Loucy (cell line): Measurements from ENCODE around the gene TMBIM6.

Source experiments
- H2AFZ ChIP-seq: fragments of 200-600 bp; sonication (generic); 2 replicates; pipeline ENCODE4 v1.6.0; 2016; ENCODE audit warnings: antibody characterized with exemption, mild to moderate bottlenecking, low read length, moderate library complexity
- H3F3A ChIP-seq: fragments of 200-600 bp; 2 replicates; pipeline ENCODE4 v1.6.0; 2016; ENCODE audit warnings: antibody characterized with exemption, low read depth, mild to moderate bottlenecking
- H3K27me3 ChIP-seq: fragments of 200-600 bp; sonication (generic); 2 replicates; pipeline ENCODE4 v1.6.1; 2014; ENCODE audit warnings: low read length, mild to moderate bottlenecking; ENCODE audit not compliant: insufficient read depth, poor library complexity, severe bottlenecking
- H3K36me3 ChIP-seq: fragments of 200-600 bp; sonication (generic); 2 replicates; pipeline ENCODE4 v1.6.1; 2016; ENCODE audit warnings: low read length; ENCODE audit not compliant: insufficient read depth
- H3K4me1 ChIP-seq: fragments of 200-600 bp; sonication (generic); 2 replicates; pipeline ENCODE4 v1.5.1; 2014; ENCODE audit warnings: low read length, mild to moderate bottlenecking; ENCODE audit not compliant: insufficient read depth, poor library complexity, severe bottlenecking
- H3K4me2 ChIP-seq: fragments of 200-600 bp; sonication (generic); 2 replicates; pipeline ENCODE4 v1.6.0; 2014; ENCODE audit warnings: antibody characterized with exemption, low read length, low read depth, mild to moderate bottlenecking; ENCODE audit not compliant: poor library complexity, severe bottlenecking
- H3K4me3 ChIP-seq: fragments of 200-600 bp; sonication (generic); 2 replicates; pipeline ENCODE4 v1.5.1; 2014; ENCODE audit warnings: low read length, mild to moderate bottlenecking, mixed read lengths; ENCODE audit not compliant: poor library complexity, severe bottlenecking
- H3K79me2 ChIP-seq: fragments of 200-600 bp; sonication (generic); 2 replicates; pipeline ENCODE4 v1.6.1; 2014; ENCODE audit warnings: low read length; ENCODE audit not compliant: insufficient read depth
- H3K9ac ChIP-seq: fragments of 200-600 bp; sonication (generic); 2 replicates; pipeline ENCODE4 v1.6.0; 2014; ENCODE audit warnings: mild to moderate bottlenecking, low read depth, low read length, moderate library complexity; ENCODE audit not compliant: poor library complexity, severe bottlenecking
- H3K9me2 ChIP-seq: fragments of 200-600 bp; sonication (generic); replicated peaks from 2 replicates; pipeline ENCODE4 v1.6.1; 2016; ENCODE audit warnings: low read depth, low read length, mixed read lengths
- H3K9me3 ChIP-seq: fragments of 200-600 bp; sonication (generic); 2 replicates; pipeline ENCODE4 v1.6.1; 2014; ENCODE audit warnings: mild to moderate bottlenecking, antibody characterized with exemption, low read length, low read depth; ENCODE audit not compliant: insufficient read depth
- H4K20me1 ChIP-seq: fragments of 200-600 bp; sonication (generic); 2 replicates; pipeline ENCODE4 v1.6.0; 2014; ENCODE audit warnings: antibody characterized with exemption, low read length, mild to moderate bottlenecking; ENCODE audit not compliant: insufficient read depth, poor library complexity, severe bottlenecking
- EZH2phosphoT487 ChIP-seq: fragments of 200-600 bp; IDR thresholded peaks from 2 replicates; pipeline ENCODE4 v1.6.1; 2018; ENCODE audit warnings: antibody characterized with exemption, mild to moderate bottlenecking, moderate library complexity, borderline replicate concordance
- TF ChIP-seq, protein P1 (sequence below): fragments of 200-600 bp; sonication (generic); conservative IDR thresholded peaks from 2 replicates; pipeline ENCODE4 v1.5.1; 2014; ENCODE audit warnings: mild to moderate bottlenecking, antibody characterized with exemption, low read length

The TMBIM6 gene

DNA sequence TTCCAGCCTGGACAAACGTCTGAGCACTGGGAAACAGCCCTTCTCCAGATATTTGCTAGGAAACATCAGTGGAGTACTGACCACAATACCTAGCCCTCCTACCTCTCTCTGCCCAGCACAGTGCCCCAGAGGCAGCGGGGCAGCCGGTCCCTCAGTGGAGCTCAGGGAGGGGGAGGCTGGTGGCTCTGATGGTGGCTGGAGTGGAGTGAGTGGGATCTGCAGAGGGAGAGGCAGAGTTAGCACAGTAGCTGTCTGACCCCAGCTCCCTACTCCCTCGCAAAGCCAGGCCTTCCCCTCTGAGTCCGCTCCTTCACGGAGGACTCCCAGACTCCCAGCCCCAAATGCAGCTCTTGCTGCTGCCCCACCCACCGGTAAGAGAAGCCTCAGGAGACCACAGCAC is 56.9 kb downstream of the TMBIM6 start:
- H3K9me2 ChIP-seq: no peaks in the 10 kb centered on the region
- no peak for TF ChIP-seq EZH2phosphoT487
- TF ChIP-seq, protein P1, sequence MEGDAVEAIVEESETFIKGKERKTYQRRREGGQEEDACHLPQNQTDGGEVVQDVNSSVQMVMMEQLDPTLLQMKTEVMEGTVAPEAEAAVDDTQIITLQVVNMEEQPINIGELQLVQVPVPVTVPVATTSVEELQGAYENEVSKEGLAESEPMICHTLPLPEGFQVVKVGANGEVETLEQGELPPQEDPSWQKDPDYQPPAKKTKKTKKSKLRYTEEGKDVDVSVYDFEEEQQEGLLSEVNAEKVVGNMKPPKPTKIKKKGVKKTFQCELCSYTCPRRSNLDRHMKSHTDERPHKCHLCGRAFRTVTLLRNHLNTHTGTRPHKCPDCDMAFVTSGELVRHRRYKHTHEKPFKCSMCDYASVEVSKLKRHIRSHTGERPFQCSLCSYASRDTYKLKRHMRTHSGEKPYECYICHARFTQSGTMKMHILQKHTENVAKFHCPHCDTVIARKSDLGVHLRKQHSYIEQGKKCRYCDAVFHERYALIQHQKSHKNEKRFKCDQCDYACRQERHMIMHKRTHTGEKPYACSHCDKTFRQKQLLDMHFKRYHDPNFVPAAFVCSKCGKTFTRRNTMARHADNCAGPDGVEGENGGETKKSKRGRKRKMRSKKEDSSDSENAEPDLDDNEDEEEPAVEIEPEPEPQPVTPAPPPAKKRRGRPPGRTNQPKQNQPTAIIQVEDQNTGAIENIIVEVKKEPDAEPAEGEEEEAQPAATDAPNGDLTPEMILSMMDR: no peak
- no peak overlapping the region for H2AFZ ChIP-seq
- H3K9ac ChIP-seq: no peak overlapping the region
- H3K4me2 ChIP-seq: no peak overlapping the region
- no peak overlapping the region for H3K4me3 ChIP-seq
- no peaks in the 10 kb centered on the region for H3K4me1 ChIP-seq
- peaks cover 50% of the 10 kb centered on the region; the same call in 1 of the 2 replicates for H3K36me3 ChIP-seq
- H3K27me3 ChIP-seq: no peaks in the 10 kb centered on the region
- no peaks in the 10 kb centered on the region for H3K79me2 ChIP-seq
- H3K9me3 ChIP-seq: no peaks in the 10 kb centered on the region
- H3F3A ChIP-seq: no peaks in the 10 kb centered on the region
- no peaks in the 10 kb centered on the region for H4K20me1 ChIP-seq

DNA sequence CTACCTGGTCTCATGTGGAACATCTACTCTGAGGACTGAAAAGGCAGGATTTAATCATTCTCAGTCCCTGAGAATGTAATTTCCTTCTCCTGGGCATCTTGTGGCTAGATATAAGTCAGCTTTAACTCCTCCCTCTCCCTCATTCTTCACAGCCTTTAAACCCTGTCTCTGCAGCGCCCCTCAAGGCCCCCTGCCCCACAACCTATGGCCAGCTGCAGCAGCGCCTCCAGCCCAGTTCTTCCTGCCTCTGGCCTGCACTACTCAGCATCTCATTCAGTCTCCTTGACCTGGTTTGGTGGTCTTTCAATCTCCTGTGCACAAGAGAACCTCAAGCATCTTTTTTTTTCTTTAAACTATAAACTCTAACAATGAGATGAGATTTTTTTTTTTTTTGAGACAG is 57.6 kb downstream of the TMBIM6 start:
- Histone ChIP-seq H3K9ac (no peak overlapping the region), H3K4me3 (no peak overlapping the region), H3K9me3 (no peaks in the 10 kb centered on the region), H4K20me1 (no peaks in the 10 kb centered on the region), H3K4me1 (no peaks in the 10 kb centered on the region), H3K4me2 (no peak overlapping the region), H3F3A (no peaks in the 10 kb centered on the region), H3K9me2 (no peaks in the 10 kb centered on the region), H3K79me2 (no peaks in the 10 kb centered on the region), H3K36me3 (peaks cover 55% of the 10 kb centered on the region; the same call in 1 of the 2 replicates), H3K27me3 (no peaks in the 10 kb centered on the region), H2AFZ (no peak overlapping the region)
- TF ChIP-seq EZH2phosphoT487: no peak
- TF ChIP-seq, protein P1: no peak

DNA sequence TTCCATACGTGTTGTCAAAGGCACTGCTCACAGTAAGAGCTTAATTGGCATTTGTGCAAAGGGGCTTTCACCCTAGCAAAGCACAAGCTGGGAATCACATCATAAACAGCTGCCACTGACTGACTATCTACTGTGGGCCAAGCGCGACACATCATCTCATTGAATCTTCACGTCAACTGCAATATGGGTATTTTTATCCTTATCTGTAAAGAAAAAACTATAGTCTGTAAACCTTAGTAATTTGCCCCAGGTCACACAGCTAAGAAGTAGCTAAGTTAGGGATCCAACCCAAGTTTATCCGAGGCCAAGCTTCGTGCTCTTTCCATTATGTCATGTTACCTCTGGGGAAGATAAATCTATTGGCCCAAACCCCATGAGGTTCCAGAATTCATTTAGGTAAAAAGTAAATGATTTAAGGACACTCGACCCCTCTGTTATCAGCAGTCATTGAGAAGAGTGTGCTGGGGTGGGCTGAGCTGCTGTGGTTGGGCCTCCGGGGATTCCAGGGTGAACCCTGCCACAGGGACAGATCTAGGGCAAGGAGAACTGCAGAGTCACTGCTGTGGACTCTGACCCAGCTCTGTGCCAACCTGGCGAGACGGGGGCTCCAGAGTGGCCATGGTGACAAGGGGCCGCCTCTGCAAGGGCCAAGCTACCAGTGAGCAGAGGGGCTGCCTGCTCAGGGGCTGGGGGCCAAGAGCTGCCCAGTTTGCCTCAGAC is 59.2 kb downstream of the TMBIM6 start:
- no peak overlapping the region for H3K4me3 ChIP-seq
- no peak overlapping the region for H3K4me2 ChIP-seq
- no peaks in the 10 kb centered on the region for H3K27me3 ChIP-seq
- no peak overlapping the region for H2AFZ ChIP-seq
- no peak overlapping the region for H3K9ac ChIP-seq
- no peaks in the 10 kb centered on the region for H3F3A ChIP-seq
- no peaks in the 10 kb centered on the region for H3K79me2 ChIP-seq
- H3K9me2 ChIP-seq: no peaks in the 10 kb centered on the region
- H3K36me3 ChIP-seq: peaks cover 71% of the 10 kb centered on the region; the same call in 1 of the 2 replicates
- H4K20me1 ChIP-seq: no peaks in the 10 kb centered on the region
- H3K4me1 ChIP-seq: no peaks in the 10 kb centered on the region
- TF ChIP-seq, protein P1: no peak
- no peak for TF ChIP-seq EZH2phosphoT487
- no peaks in the 10 kb centered on the region for H3K9me3 ChIP-seq
